A673 (cell line): Measurements from ENCODE around the gene PARP8.

Source experiments
- EZH2 ChIP-seq: fragments of 200-600 bp; sonication (generic); IDR thresholded peaks from 2 replicates; pipeline ENCODE4 v1.6.1; 2017; ENCODE audit warnings: borderline replicate concordance, low read depth, mild to moderate bottlenecking, mixed read lengths, antibody characterized with exemption, low read length; ENCODE audit not compliant: poor library complexity, severe bottlenecking
- TF ChIP-seq, protein P1 (sequence below): fragments of 300-800, 200-600 bp; sonication (generic); conservative IDR thresholded peaks from 2 replicates; pipeline ENCODE4 v1.5.1; 2017; ENCODE audit warnings: low read depth, mild to moderate bottlenecking, antibody characterized with exemption, low read length, moderate library complexity, mixed read lengths

DNA sequence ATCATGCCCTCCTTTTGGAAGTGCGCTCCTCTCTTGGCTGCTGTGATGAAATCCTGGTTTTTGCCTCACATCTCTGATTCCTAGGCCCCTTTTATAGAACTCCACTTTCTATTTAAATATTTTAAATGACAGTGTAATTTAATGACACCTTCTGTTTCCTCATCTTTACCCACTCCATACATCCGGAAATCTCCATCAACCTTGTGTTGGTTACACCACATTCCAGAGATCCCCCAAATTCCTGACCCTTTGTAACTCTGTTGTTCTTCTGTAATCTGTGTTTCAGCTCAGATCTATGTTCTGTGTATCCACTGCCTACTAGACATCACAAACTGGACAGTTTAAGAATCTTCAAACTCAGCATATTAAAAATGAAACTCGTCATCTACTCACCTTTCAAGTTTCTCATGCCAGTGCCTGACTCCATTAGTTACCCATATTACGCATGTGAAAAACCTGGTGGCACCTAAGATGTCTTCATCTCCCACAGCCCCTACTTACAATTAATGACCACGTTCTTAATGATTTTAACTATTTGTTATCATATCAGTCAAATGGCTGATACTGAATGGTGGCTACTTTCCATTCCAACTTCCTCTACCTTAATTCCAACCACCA is 25.1 kb downstream of the PARP8 start:
- TF ChIP-seq, protein P1, sequence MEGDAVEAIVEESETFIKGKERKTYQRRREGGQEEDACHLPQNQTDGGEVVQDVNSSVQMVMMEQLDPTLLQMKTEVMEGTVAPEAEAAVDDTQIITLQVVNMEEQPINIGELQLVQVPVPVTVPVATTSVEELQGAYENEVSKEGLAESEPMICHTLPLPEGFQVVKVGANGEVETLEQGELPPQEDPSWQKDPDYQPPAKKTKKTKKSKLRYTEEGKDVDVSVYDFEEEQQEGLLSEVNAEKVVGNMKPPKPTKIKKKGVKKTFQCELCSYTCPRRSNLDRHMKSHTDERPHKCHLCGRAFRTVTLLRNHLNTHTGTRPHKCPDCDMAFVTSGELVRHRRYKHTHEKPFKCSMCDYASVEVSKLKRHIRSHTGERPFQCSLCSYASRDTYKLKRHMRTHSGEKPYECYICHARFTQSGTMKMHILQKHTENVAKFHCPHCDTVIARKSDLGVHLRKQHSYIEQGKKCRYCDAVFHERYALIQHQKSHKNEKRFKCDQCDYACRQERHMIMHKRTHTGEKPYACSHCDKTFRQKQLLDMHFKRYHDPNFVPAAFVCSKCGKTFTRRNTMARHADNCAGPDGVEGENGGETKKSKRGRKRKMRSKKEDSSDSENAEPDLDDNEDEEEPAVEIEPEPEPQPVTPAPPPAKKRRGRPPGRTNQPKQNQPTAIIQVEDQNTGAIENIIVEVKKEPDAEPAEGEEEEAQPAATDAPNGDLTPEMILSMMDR = no peak
- no peak for TF ChIP-seq EZH2
